Lower leg skin (tissue), 3 donors: ENCODE data around the gene ASMTL.

Source experiments
- CTCF ChIP-seq, 3 donors: fragments of 450-650 bp; IDR thresholded peaks; one replicate each; pipeline ENCODE4 v1.5.1; 2016; ENCODE audit warnings: antibody characterized with exemption in 3 of 3, mild to moderate bottlenecking in 3 of 3, moderate library complexity in 2 of 3
- POLR2A ChIP-seq, 2 donors: fragments of 450-650 bp; IDR thresholded peaks; one replicate each; pipeline ENCODE4 v1.6.1; 2016 to 2017; ENCODE audit warnings: antibody characterized with exemption in 2 of 2, mild to moderate bottlenecking in 1 of 2, moderate library complexity in 1 of 2

DNA sequence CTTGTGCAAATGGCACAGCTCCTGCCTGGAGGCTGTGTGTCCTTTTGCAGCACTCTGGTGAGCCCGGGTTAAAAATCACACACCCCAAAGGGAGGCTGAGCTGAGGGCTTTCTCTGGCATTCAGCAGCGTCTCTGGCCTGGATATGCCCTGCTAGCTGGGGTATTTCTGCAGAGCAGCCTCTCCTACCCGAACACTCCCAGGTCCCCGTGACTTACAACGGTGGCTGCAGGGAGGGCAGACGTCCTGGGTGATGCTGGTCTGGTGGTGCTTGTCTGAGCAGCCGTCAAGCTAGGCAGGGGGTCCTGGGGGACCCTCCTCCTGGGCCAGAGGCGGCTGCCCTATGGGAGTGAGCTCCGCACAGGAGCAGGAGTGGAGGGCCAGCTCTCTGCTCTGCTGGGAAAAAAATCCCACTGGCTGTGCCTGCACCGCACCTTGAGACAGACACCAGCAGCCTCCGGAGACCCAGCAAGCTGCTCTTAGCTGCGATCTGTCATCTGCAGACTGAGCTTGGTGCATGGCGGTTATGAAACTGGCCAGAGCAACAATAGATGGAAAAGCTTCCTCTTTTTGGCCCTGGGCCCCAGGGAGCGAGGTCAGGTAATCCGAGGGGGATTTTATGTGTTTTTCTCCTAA is 41.3 kb upstream of the ASMTL start:
- TF ChIP-seq CTCF (IDR thresholded peaks at IDR 0.05) (no peak), POLR2A (IDR thresholded peaks at IDR 0.05) (no peak)
